Activated CD8-positive, alpha-beta memory T cell treated with anti-CD3 and anti-CD28 coated beads for 1 hour (primary cell): Measurements from ENCODE around the gene CGRRF1.

ENCODE experiments used
- DNase-seq, 2 donors: peaks; one replicate each; pipeline ENCODE4 v3.0.0-alpha.2; 2020; ENCODE audit warnings: low read depth in 1 of 2; ENCODE audit errors: extremely low read depth in 1 of 2

CGRRF1 gene

DNA sequence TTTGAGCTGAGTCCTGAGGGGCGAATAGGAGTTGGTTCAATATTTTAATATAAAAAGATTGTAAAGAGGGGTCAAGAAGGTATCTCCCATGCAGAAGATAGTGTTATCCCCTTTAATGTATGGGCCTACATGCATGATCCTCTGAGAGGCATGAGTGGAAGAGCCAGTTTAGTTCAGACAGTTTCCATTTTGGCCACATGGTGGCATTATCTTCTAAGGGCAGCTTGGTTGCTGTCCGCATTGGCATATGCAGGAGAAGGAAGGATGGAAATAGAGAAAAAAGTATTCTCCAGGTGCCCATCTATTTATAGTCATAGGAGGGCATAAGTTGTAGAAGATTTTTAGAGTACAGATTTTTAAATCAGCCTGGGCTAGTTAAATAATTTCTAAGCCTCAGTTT, 62.6 kb downstream of the CGRRF1 start:
- no peak for DNase-seq

GRCh38 chr14:54574528-54574927, 64.8 kb downstream of the CGRRF1 start:
- no peak for DNase-seq

DNA sequence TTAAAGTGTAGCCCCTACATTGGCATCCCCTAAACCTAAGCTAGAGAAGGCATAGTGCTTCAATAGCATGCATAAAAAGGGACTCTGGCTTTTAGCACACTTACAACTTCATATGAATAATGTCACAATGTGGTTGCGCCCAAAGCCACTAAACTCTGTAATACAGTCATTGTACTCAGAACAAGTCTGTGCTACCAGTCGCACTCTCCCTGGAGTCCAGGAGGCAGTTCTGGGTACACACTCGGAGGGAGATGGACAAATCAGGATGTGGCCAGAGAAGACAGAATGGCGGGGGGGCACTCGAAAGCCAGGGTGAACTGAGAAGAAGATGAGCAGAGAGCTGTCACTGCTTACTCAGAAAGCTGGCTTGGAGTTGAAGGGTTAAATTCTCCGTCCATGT, 67.8 kb downstream of the CGRRF1 start:
- DNase-seq: no peak

DNA sequence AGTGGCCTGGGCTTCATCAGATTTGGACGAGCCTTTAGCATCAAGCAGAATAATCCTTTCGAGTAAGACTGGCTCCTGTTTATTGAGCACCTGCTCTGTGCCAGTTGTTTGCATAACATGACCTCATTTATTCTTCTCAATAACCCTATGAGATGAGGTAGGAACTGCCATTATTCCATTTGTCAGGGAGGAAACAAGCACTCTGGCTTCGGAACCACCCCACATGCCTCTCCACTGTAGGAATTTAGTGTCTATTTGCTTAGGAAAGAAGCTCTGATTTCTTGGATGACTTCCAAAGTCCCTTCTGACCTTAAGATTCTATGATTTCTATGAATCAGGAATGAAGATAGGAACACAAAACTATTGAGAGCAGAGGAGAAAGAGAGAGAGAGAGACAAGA, 68.3 kb downstream of the CGRRF1 start:
- no peak for DNase-seq

- no peak for DNase-seq
Observed at GRCh38 chr14:54579621-54580020, 69.9 kb downstream of the CGRRF1 start.

DNA sequence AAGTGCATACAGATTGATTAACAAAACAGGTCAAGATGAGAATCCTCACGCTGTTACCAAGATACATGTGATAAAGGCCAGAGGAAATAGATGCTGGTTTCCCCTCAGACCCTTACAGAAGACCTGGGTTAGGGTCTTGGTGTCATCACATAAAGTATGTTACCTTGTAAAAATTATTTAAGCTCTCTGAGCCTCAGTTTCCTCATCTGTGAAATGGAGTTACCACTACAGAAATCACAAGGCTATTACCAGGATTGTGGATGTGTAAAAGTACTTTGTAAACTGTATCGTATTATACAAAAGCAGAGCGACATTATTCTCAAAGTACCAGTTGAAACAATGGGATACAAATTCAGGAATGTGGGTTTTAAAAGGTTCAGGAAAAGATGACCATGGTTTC, 71.2 kb downstream of the CGRRF1 start:
- DNase-seq: no peak

DNA sequence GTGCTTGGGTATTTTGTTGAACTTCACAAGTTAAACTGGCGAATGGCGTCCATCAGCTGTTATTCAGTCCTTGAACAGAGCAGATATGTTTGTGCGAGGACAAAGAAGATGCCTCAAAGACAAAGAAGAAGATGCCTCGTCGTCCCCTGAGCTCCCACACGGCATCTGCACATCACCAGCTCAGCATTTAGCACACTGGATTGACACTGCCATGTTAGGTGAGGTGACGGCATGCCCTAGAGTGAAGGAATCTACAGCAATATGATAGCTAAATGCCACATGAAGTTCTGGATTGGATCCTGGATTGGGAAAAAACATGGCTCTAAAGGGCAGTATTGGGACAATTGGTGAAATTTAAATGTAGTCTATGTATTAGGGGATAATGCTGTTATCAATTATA, 72.6 kb downstream of the CGRRF1 start:
- no peak for DNase-seq

DNA sequence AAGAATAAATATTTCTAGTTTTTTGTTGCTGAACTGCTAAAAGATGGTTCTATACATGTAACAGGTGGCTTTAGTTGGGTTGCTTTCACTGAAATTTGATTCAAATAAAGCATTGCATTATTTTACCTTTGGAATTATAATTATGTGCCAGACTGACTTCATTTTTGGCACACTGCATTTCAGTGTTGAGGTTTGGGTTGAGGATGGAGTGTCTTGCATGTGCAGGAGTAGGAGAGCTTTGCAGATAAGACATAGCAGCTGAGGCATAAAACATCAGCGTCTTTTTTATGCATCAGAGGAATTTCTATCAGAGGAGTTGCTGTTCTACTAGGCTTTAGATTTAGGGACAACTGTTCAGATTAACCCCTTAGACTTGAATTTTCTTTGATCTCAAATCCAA, 74.4 kb downstream of the CGRRF1 start:
- no peak for DNase-seq

DNA sequence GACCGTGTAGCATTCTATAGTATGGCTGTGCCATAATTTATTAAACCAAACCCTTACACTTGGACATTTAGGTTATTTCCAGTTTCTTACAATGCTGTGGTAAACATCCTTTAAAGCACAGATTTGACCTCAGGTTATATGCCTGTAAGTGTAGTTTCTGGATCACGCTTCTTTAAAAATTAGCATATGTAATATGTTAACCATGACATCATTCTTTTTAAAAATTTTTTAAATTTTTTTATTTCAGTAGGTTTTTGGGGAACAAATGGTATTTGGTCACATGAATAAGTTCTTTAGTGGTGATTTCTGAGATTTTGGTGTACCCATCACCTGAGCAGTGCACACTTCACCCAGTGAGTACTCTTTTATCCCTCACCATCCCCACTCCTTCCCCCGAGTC, 75.5 kb downstream of the CGRRF1 start:
- no peak for DNase-seq
